H9 (cell line): Measurements from ENCODE around the gene C6orf62. TPM values are rescaled to one million over a fixed set of nuclear protein-coding genes. Genes with fewer than 3 reads are reported as not detected.
A peak's percentile ranks its signal among the peaks of the same experiment; 100 is the strongest.

Experiments
- DNase-seq: peaks from one replicate; pipeline ENCODE4 v3.0.0-alpha.2; 2017
- H2AFZ ChIP-seq: one replicate; pipeline ENCODE4 v1.6.1; 2013; ENCODE audit warnings: mild to moderate bottlenecking, low read length, control low read depth, moderate library complexity
- H2AK5ac ChIP-seq: 2 replicates; pipeline ENCODE4 v1.6.1; 2013; ENCODE audit warnings: low read length, control low read depth, mixed read lengths; ENCODE audit not compliant: insufficient read length
- H2BK120ac ChIP-seq: one replicate; pipeline ENCODE4 v1.6.1; 2013; ENCODE audit warnings: low read depth, mild to moderate bottlenecking, low read length, control low read depth, inconsistent platforms; ENCODE audit not compliant: poor library complexity, severe bottlenecking
- H2BK12ac ChIP-seq: 2 replicates; pipeline ENCODE4 v1.6.1; 2013; ENCODE audit warnings: low read length, control low read depth, mixed read lengths, low read depth; ENCODE audit not compliant: insufficient read length
- H2BK15ac ChIP-seq: 2 replicates; pipeline ENCODE4 v1.6.1; 2013; ENCODE audit warnings: low read depth, low read length, control low read depth
- H2BK20ac ChIP-seq: one replicate; pipeline ENCODE4 v1.6.1; 2013; ENCODE audit warnings: low read depth, mild to moderate bottlenecking, low read length, control low read depth, inconsistent platforms; ENCODE audit not compliant: poor library complexity, severe bottlenecking
- H2BK5ac ChIP-seq: 2 replicates; pipeline ENCODE4 v1.6.1; 2013; ENCODE audit warnings: low read length, control low read depth, mixed read lengths; ENCODE audit not compliant: insufficient read length
- H3K14ac ChIP-seq: 2 replicates; pipeline ENCODE4 v1.6.1; 2013; ENCODE audit warnings: low read length, control low read depth; ENCODE audit not compliant: insufficient read depth
- H3K18ac ChIP-seq: 2 replicates; pipeline ENCODE4 v1.6.1; 2013; ENCODE audit warnings: low read depth, mild to moderate bottlenecking, mixed read lengths, low read length, control low read depth; ENCODE audit not compliant: insufficient read length
- H3K23ac ChIP-seq: 2 replicates; pipeline ENCODE4 v1.6.1; 2013; ENCODE audit warnings: low read length, control low read depth, mixed read lengths, low read depth; ENCODE audit not compliant: insufficient read length
- H3K23me2 ChIP-seq: 2 replicates; pipeline ENCODE4 v1.6.1; 2013; ENCODE audit warnings: low read depth, mild to moderate bottlenecking, mixed read lengths, low read length, control low read depth; ENCODE audit not compliant: insufficient read length, poor library complexity, severe bottlenecking
- H3K27ac ChIP-seq: 2 replicates; pipeline ENCODE4 v1.5.1; 2013; ENCODE audit warnings: low read length, control low read depth, mixed read lengths, low read depth; ENCODE audit not compliant: insufficient read length
- H3K27me3 ChIP-seq: 2 replicates; pipeline ENCODE4 v1.6.1; 2013; ENCODE audit warnings: low read length, control low read depth, inconsistent platforms; ENCODE audit not compliant: insufficient read depth
- H3K4ac ChIP-seq: 2 replicates; pipeline ENCODE4 v1.6.1; 2013; ENCODE audit warnings: low read depth, mild to moderate bottlenecking, control low read depth, inconsistent platforms, low read length, moderate library complexity
- H3K4me1 ChIP-seq: 2 replicates; pipeline ENCODE4 v1.6.1; 2013; ENCODE audit warnings: low read length, control low read depth, inconsistent platforms; ENCODE audit not compliant: insufficient read depth
- H3K4me2 ChIP-seq: 2 replicates; pipeline ENCODE4 v1.6.1; 2013; ENCODE audit warnings: low read length, control low read depth, mixed read lengths; ENCODE audit not compliant: insufficient read length, insufficient read depth
- H3K56ac ChIP-seq: 2 replicates; pipeline ENCODE4 v1.6.1; 2013; ENCODE audit warnings: low read depth, mild to moderate bottlenecking, mixed read lengths, low read length, control low read depth; ENCODE audit not compliant: insufficient read length
- H3K79me1 ChIP-seq: 2 replicates; pipeline ENCODE4 v1.6.1; 2013; ENCODE audit warnings: low read depth, mild to moderate bottlenecking, moderate library complexity, low read length, control low read depth, inconsistent platforms; ENCODE audit not compliant: insufficient read depth, poor library complexity, severe bottlenecking
- H3K79me2 ChIP-seq: 2 replicates; pipeline ENCODE4 v1.6.1; 2013; ENCODE audit warnings: low read length, control low read depth, inconsistent platforms; ENCODE audit not compliant: insufficient read depth
- H3K9ac ChIP-seq: 2 replicates; pipeline ENCODE4 v1.6.1; 2013; ENCODE audit warnings: low read length, control low read depth, mixed read lengths; ENCODE audit not compliant: insufficient read length; ENCODE audit errors: extremely low read depth
- H3K9me3 ChIP-seq: one replicate; pipeline ENCODE4 v1.6.1; 2013; ENCODE audit warnings: low read depth, low read length, inconsistent platforms; ENCODE audit not compliant: control insufficient read depth
- H3T11ph ChIP-seq: one replicate; pipeline ENCODE4 v1.6.1; 2013; ENCODE audit warnings: mild to moderate bottlenecking, low read length, control low read depth, inconsistent platforms
- H4K20me1 ChIP-seq: one replicate; pipeline ENCODE4 v1.6.1; 2013; ENCODE audit not compliant: control insufficient read depth, insufficient read length, insufficient read depth
- H4K5ac ChIP-seq: 2 replicates; pipeline ENCODE4 v1.6.1; 2013; ENCODE audit warnings: low read depth, mild to moderate bottlenecking, mixed read lengths, low read length, control low read depth; ENCODE audit not compliant: insufficient read length
- H4K8ac ChIP-seq: replicated peaks from 2 replicates; pipeline ENCODE4 v1.6.1; 2013; ENCODE audit warnings: low read length, control low read depth, mixed read lengths, low read depth; ENCODE audit not compliant: insufficient read length
- H4K91ac ChIP-seq: 2 replicates; pipeline ENCODE4 v1.6.1; 2013; ENCODE audit warnings: low read depth, mild to moderate bottlenecking, moderate library complexity, mixed read lengths, low read length, control low read depth; ENCODE audit not compliant: insufficient read length
- H3K27ac Mint-ChIP-seq, 3 experiments: 2 replicates in 2 of 3; 3 replicates in 1 of 3; pipeline ENCODE4 v1.8.0; 2020 to 2021; ENCODE audit warnings: mixed read lengths in 3 of 3, mild to moderate bottlenecking in 1 of 3, moderate library complexity in 1 of 3
- H3K27me3 Mint-ChIP-seq: 2 replicates; pipeline ENCODE4 v1.8.0; 2021; ENCODE audit warnings: low read depth, mild to moderate bottlenecking, moderate library complexity, mixed read lengths
- H3K36me3 Mint-ChIP-seq, 3 experiments: 2 replicates in 2 of 3; 3 replicates in 1 of 3; pipeline ENCODE4 v1.8.0; 2020 to 2021; ENCODE audit warnings: low read depth in 3 of 3, mixed read lengths in 3 of 3; ENCODE audit not compliant: insufficient read depth in 1 of 3
- H3K4me1 Mint-ChIP-seq, 2 experiments: 2 replicates each; pipeline ENCODE4 v1.8.0; 2020; ENCODE audit warnings: mixed read lengths in 2 of 2
- H3K4me3 Mint-ChIP-seq, 2 experiments: 2 replicates in 1 of 2; 3 replicates in 1 of 2; pipeline ENCODE4 v1.8.0; 2020 to 2021; ENCODE audit warnings: mild to moderate bottlenecking in 2 of 2, mixed read lengths in 2 of 2, moderate library complexity in 1 of 2
- H3K9me3 Mint-ChIP-seq, 2 experiments: 2 replicates in 1 of 2; 3 replicates in 1 of 2; pipeline ENCODE4 v1.8.0; 2020; ENCODE audit warnings: mild to moderate bottlenecking in 2 of 2, mixed read lengths in 2 of 2, moderate library complexity in 1 of 2
- WGBS: extraction: QIAGEN DNeasy Blood & Tissue Kit; methylation state at CpG from one replicate; pipeline ENCODE4 v1.1.7; 2013; ENCODE audit warnings: missing lambda C conversion rate, low lambda C conversion rate, mixed read lengths; ENCODE audit not compliant: insufficient read length; ENCODE audit errors: extremely low coverage; 5-methylcytosine and 5-hydroxymethylcytosine counted together
- total RNA-seq: library from RNA; stranded (reverse); gene quantifications from 2 replicates; pipeline ENCODE4 v1.2.1, GENCODE V29; 2021
- TF ChIP-seq, protein P1 (sequence below): fragments of 200-600 bp; sonication (generic); conservative IDR thresholded peaks from 3 replicates; pipeline ENCODE4 v1.8.0; 2021; ENCODE audit warnings: antibody characterized with exemption, mild to moderate bottlenecking

Gene C6orf62
- total RNA-seq, 1 experiment from 2014 or later, result 125 TPM

DNA sequence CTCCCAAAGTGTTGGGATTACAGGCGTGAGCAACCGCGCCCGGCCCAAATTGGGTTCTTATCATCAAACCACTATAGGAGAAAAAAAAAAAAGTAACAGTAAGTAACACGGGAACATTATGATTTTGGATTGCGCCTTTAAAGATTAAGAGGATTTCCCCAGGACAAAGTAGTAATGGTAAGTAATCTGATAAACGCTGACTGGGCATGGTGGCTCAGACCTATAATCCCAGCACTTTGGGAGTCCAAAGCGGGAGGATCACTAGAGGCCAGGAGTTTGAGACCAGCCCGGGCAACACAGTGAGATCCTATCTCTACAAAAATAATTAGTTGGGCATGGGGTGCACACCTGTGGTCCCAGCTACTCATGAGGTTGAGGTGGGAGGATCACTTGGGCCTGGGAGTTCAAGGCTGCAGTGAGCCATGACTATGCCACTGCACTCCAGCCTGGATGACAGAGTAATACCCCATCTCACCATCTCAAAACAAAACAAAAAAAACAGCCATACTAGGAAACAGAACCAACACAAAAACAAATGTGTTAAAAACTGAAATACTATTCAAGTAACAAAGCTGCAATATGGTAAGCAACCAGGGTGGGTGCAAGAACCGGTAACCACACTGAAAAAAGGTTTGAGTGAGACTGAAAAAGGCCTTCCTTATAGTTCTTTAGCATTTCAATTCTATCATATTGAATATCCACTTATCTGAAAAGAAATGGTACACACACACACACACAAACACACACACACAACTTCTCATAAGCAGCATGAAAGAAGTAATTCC is 8.2 kb downstream of the C6orf62 start:
- no peak overlapping the region for H3K4ac ChIP-seq
- H4K91ac ChIP-seq, result no peak overlapping the region
- no peaks in the 10 kb centered on the region for H3K4me1 ChIP-seq
- no peak overlapping the region for H3K14ac ChIP-seq
- no peak overlapping the region for H2BK12ac ChIP-seq
- no peak for DNase-seq
- H4K20me1 ChIP-seq, result no peaks in the 10 kb centered on the region
- no peak overlapping the region for H3T11ph ChIP-seq
- no peak overlapping the region for H2AFZ ChIP-seq
- no peaks in the 10 kb centered on the region for H3K27me3 ChIP-seq
- H4K8ac ChIP-seq, result no peak overlapping the region
- Mint-ChIP-seq H3K36me3 (peaks cover 74 to 95% (median 93%) of the 10 kb centered on the region in 3 experiments), H3K9me3 (no peaks in the 10 kb centered on the region), H3K27ac (0 out of 7 replicates have a peak overlapping the region, but pooled peaks of 1 of the 3 experiments have one; percentile 20), H3K4me3 (no peak overlapping the region), H3K27me3 (no peaks in the 10 kb centered on the region), H3K4me1 (no peaks in the 10 kb centered on the region)
- no peak overlapping the region for H3K23ac ChIP-seq
- H2BK20ac ChIP-seq, result no peak overlapping the region
- no peak overlapping the region for H3K27ac ChIP-seq
- WGBS, result no CpG with 5 or more reads among the region's 10 CpGs
- no peak overlapping the region for H3K18ac ChIP-seq
- H3K79me2 ChIP-seq, result peaks cover 1% of the 10 kb centered on the region; the same call in 1 of the 2 replicates
- H3K9ac ChIP-seq, result no peak overlapping the region
- H2BK120ac ChIP-seq, result no peak overlapping the region
- no peak overlapping the region for H2BK5ac ChIP-seq
- H3K9me3 ChIP-seq, result no peaks in the 10 kb centered on the region
- no peak overlapping the region for H3K56ac ChIP-seq
- H2AK5ac ChIP-seq, result no peak overlapping the region
- H3K23me2 ChIP-seq, result no peaks in the 10 kb centered on the region
- H3K4me2 ChIP-seq, result no peak overlapping the region
- H4K5ac ChIP-seq, result no peak overlapping the region
- H3K79me1 ChIP-seq, result no peaks in the 10 kb centered on the region
- H2BK15ac ChIP-seq, result no peak overlapping the region
- TF ChIP-seq, protein P1, sequence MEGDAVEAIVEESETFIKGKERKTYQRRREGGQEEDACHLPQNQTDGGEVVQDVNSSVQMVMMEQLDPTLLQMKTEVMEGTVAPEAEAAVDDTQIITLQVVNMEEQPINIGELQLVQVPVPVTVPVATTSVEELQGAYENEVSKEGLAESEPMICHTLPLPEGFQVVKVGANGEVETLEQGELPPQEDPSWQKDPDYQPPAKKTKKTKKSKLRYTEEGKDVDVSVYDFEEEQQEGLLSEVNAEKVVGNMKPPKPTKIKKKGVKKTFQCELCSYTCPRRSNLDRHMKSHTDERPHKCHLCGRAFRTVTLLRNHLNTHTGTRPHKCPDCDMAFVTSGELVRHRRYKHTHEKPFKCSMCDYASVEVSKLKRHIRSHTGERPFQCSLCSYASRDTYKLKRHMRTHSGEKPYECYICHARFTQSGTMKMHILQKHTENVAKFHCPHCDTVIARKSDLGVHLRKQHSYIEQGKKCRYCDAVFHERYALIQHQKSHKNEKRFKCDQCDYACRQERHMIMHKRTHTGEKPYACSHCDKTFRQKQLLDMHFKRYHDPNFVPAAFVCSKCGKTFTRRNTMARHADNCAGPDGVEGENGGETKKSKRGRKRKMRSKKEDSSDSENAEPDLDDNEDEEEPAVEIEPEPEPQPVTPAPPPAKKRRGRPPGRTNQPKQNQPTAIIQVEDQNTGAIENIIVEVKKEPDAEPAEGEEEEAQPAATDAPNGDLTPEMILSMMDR, result no peak
